Measurements from ENCODE around the gene APOA1.

APOA1 gene

GRCh38 chr11:116833816-116834534, 3.4 kb downstream of the APOA1 start:
- no peak for DNase-seq (ENCODE audit: low spot score)

GRCh38 chr11:116833491-116833815, 4.0 kb downstream of the APOA1 start:
- no peak for DNase-seq (ENCODE audit: low spot score)

- DNase-seq (ENCODE audit: low spot score): no peak
Observed at GRCh38 chr11:116832350-116833290, 4.8 kb downstream of the APOA1 start.

- no peak for DNase-seq (ENCODE audit: low spot score)
Observed at GRCh38 chr11:116831790-116832349, 5.6 kb downstream of the APOA1 start.

- no peak for DNase-seq (ENCODE audit: low spot score)
Observed at GRCh38 chr11:116830184-116830912, 7.1 kb downstream of the APOA1 start.

- DNase-seq (ENCODE audit: low spot score): no peak
Observed at GRCh38 chr11:116829525-116830183, 7.8 kb downstream of the APOA1 start, which contains the start of gene APOC3. APOC3 (plus strand) TSS chr11:116829907; CDS start chr11:116830583, 676 bp downstream.

GRCh38 chr11:116828632-116829524, 8.5 kb downstream of the APOA1 start:
- DNase-seq (ENCODE audit: low spot score): no peak

- DNase-seq (ENCODE audit: low spot score): no peak
Observed at GRCh38 chr11:116827461-116827860, 10.0 kb downstream of the APOA1 start.

- no peak for DNase-seq (ENCODE audit: low spot score)
Observed at GRCh38 chr11:116826751-116827431, 10.5 kb downstream of the APOA1 start.

GRCh38 chr11:116825854-116826750, 11.3 kb downstream of the APOA1 start:
- DNase-seq (ENCODE audit: low spot score): no peak

GRCh38 chr11:116825434-116825833, 12.0 kb downstream of the APOA1 start:
- DNase-seq (ENCODE audit: low spot score): no peak

- DNase-seq (ENCODE audit: low spot score): no peak
Observed at GRCh38 chr11:116823031-116823843, 14.2 kb downstream of the APOA1 start, which contains the start of gene APOA4. APOA4 (minus strand) TSS chr11:116823304; CDS start chr11:116823191, 113 bp downstream.

- DNase-seq (ENCODE audit: low spot score): no peak
Observed at GRCh38 chr11:116822575-116822974, 14.8 kb downstream of the APOA1 start.

- DNase-seq (ENCODE audit: low spot score): no peak
Observed at GRCh38 chr11:116821050-116821918, 16.1 kb downstream of the APOA1 start.

- no peak for DNase-seq (ENCODE audit: low spot score)
Observed at GRCh38 chr11:116819049-116819448, 18.4 kb downstream of the APOA1 start.

- no peak for DNase-seq (ENCODE audit: low spot score)
Observed at GRCh38 chr11:116814502-116814901, 22.9 kb downstream of the APOA1 start.

All from pons (tissue), 1 donor.